Ishikawa (cell line): ENCODE results near the gene TMED8.

Source experiments
- CEBPB ChIP-seq: IDR thresholded peaks from 2 replicates; pipeline ENCODE4 v1.6.1; 2012
- CREB1 ChIP-seq: IDR thresholded peaks from 2 replicates; pipeline ENCODE4 v1.6.1; 2012; ENCODE audit warnings: low read depth
- EGR1 ChIP-seq: IDR thresholded peaks from 2 replicates; pipeline ENCODE4 v1.6.1; 2012
- EP300 ChIP-seq: IDR thresholded peaks from 2 replicates; pipeline ENCODE4 v1.6.1; 2012; ENCODE audit warnings: borderline replicate concordance
- FOXM1 ChIP-seq: IDR thresholded peaks from 2 replicates; pipeline ENCODE4 v1.6.1; 2012; ENCODE audit warnings: low read depth, borderline replicate concordance
- MAX ChIP-seq: IDR thresholded peaks from 2 replicates; pipeline ENCODE4 v1.6.1; 2012
- NFIC ChIP-seq: IDR thresholded peaks from 2 replicates; pipeline ENCODE4 v1.6.1; 2012
- RAD21 ChIP-seq: IDR thresholded peaks from 2 replicates; pipeline ENCODE4 v1.6.1; 2012; ENCODE audit warnings: low read depth
- TAF1 ChIP-seq: IDR thresholded peaks from 2 replicates; pipeline ENCODE4 v1.6.1; 2012; ENCODE audit warnings: low read depth, mild to moderate bottlenecking
- TCF12 ChIP-seq: IDR thresholded peaks from 2 replicates; pipeline ENCODE4 v1.6.1; 2012; ENCODE audit warnings: low read depth
- TEAD4 ChIP-seq: IDR thresholded peaks from 2 replicates; pipeline ENCODE4 v1.6.1; 2012
- USF1 ChIP-seq: IDR thresholded peaks from 2 replicates; pipeline ENCODE4 v1.6.1; 2012
- YY1 ChIP-seq: IDR thresholded peaks from 2 replicates; pipeline ENCODE4 v1.6.1; 2012; ENCODE audit warnings: low read depth
- ZBTB7A ChIP-seq: IDR thresholded peaks from 2 replicates; pipeline ENCODE4 v1.6.1; 2012; ENCODE audit warnings: low read depth
- TF ChIP-seq, protein P1 (sequence below): IDR thresholded peaks from 2 replicates; pipeline ENCODE4 v1.6.1; 2012; ENCODE audit warnings: low read depth, mild to moderate bottlenecking

The TMED8 gene

DNA sequence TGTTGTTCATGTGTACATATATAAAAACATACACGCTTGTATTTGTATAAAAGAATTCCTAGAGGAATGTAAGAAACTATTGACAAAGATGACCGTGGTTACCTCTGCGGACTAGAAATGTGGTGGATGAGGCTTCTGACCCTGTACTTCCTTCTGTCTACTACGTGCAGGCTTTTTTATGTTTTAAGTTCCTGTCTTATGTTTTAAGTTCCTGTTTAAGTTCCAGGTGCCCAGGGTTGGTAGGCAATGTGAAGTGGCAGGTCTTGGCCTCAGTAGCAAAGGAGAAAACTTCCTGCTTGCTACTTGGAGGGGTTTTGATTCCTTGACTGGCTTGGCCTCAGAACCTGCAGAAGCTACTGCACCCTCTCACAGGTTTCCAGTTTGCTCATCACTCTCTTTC is 67.8 kb downstream of the TMED8 start:
- TF ChIP-seq EGR1, result no peak
- TF ChIP-seq, protein P1, sequence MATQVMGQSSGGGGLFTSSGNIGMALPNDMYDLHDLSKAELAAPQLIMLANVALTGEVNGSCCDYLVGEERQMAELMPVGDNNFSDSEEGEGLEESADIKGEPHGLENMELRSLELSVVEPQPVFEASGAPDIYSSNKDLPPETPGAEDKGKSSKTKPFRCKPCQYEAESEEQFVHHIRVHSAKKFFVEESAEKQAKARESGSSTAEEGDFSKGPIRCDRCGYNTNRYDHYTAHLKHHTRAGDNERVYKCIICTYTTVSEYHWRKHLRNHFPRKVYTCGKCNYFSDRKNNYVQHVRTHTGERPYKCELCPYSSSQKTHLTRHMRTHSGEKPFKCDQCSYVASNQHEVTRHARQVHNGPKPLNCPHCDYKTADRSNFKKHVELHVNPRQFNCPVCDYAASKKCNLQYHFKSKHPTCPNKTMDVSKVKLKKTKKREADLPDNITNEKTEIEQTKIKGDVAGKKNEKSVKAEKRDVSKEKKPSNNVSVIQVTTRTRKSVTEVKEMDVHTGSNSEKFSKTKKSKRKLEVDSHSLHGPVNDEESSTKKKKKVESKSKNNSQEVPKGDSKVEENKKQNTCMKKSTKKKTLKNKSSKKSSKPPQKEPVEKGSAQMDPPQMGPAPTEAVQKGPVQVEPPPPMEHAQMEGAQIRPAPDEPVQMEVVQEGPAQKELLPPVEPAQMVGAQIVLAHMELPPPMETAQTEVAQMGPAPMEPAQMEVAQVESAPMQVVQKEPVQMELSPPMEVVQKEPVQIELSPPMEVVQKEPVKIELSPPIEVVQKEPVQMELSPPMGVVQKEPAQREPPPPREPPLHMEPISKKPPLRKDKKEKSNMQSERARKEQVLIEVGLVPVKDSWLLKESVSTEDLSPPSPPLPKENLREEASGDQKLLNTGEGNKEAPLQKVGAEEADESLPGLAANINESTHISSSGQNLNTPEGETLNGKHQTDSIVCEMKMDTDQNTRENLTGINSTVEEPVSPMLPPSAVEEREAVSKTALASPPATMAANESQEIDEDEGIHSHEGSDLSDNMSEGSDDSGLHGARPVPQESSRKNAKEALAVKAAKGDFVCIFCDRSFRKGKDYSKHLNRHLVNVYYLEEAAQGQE, result no peak
- TF ChIP-seq YY1, result no peak
- no peak for TF ChIP-seq CREB1
- TF ChIP-seq TEAD4, result no peak
- TF ChIP-seq TAF1, result no peak
- no peak for TF ChIP-seq CEBPB
- no peak for TF ChIP-seq TCF12
- no peak for TF ChIP-seq USF1

- TF ChIP-seq NFIC (no peak), USF1 (no peak), CEBPB (no peak), ZBTB7A (no peak), TCF12 (no peak), CREB1 (no peak), MAX (no peak), TAF1 (no peak), EP300 (no peak), TEAD4 (no peak), RAD21 (no peak)
Observed at GRCh38 chr14:77306851-77307496, 69.9 kb downstream of the TMED8 start.

DNA sequence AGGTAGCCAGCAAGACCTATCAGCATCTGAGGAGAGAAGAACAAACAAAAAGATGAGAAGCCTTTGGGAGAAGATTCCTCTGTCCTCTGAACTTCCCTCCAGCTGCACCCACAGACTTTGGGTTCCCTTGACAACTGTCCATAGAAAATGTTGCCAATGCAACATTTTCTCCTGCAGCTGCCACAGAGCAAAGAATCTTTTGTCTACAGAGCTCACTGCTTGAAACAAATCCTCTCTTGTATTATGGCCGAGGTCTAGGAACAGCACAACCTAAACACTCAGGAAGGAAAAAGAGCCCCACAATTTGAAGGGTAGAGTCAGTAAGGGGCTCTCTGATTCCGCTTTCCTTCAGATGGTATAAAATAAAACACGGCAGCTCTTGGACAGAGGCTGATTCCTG is 70.5 kb downstream of the TMED8 start:
- TF ChIP-seq CEBPB (no peak), ZBTB7A (no peak), MAX (no peak), RAD21 (no peak), YY1 (no peak), NFIC (no peak), FOXM1 (no peak)
- TF ChIP-seq, protein P1, result no peak

DNA sequence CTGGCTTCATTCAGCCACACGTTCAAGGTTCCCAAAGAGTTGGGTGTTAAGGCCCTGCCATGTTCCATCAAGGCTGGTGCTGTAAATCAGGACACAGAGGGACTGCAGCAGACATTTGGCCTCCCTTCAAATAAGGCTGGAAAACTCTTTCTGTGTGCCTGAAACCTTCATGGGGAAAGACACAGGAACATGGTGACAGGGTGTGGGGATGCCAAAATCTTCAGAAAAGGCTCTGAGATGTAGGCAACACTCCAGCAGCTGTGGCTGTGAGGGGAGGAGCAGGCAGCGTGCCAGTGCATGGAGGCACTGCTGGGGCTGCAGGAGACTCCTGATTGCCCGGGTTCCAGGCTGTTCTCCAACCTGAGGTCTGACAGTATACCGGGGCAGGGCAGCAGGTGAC is 71.2 kb downstream of the TMED8 start:
- TF ChIP-seq EGR1 (no peak), USF1 (no peak), CEBPB (no peak), TAF1 (no peak)

- TF ChIP-seq USF1, result peak; percentile 46; the same call in 1 of the 2 replicates
- TF ChIP-seq RAD21, result no peak
Observed at GRCh38 chr14:77303417-77304156, 73.3 kb downstream of the TMED8 start.

GRCh38 chr14:77302926-77303325 is 74.0 kb downstream of the TMED8 start:
- TF ChIP-seq USF1, result no peak
